ENCODE measurements around the gene CLTC.

- no peak for TF ChIP-seq SUZ12 (IDR thresholded peaks at IDR 0.05)
- no peak for TF ChIP-seq SP1 (IDR thresholded peaks at IDR 0.05)
- TF ChIP-seq NFRKB (IDR thresholded peaks at IDR 0.05): no peak
- no peak for TF ChIP-seq ARNT (IDR thresholded peaks at IDR 0.05)
- TF ChIP-seq FOXK2 (IDR thresholded peaks at IDR 0.05): no peak
- TF ChIP-seq PKNOX1 (IDR thresholded peaks at IDR 0.05): no peak
Measured at GRCh38 chr17:59688496-59688895, 68.8 kb downstream of the CLTC start.
